K562 (cell line): ENCODE results near the gene TGFB1I1. TPM values are rescaled to one million over a fixed set of nuclear protein-coding genes. Genes with fewer than 3 reads are reported as not detected.

Experiments
- AFF1 ChIP-seq, 2 experiments: fragments of 450-650 bp; IDR thresholded peaks; 2 replicates each; pipeline ENCODE4 v1.6.1; 2018; ENCODE audit warnings: mild to moderate bottlenecking in 2 of 2, low read depth in 1 of 2; ENCODE audit not compliant: partially characterized antibody in 2 of 2
- ETV1 ChIP-seq: fragments of 450-650 bp; conservative IDR thresholded peaks from 2 replicates; pipeline ENCODE4 v1.6.1; 2016; ENCODE audit warnings: missing genetic modification characterization, control low read depth, low read depth, missing compliant biosample characterization
- FOXK1 ChIP-seq: sonication (generic); formaldehyde crosslinking; IDR thresholded peaks from 2 replicates; pipeline ENCODE4 v1.8.0; 2022; ENCODE audit warnings: missing genetic modification reagents, mild to moderate bottlenecking, borderline replicate concordance
- NFXL1 ChIP-seq: fragments of 450-650 bp; formaldehyde crosslinking; IDR thresholded peaks from 2 replicates; pipeline ENCODE4 v1.4.0; 2021; ENCODE audit warnings: mild to moderate bottlenecking
- NKRF ChIP-seq: fragments of 450-650 bp; IDR thresholded peaks from 2 replicates; pipeline ENCODE4 v1.6.1; 2016; ENCODE audit warnings: borderline replicate concordance
- RBM17 ChIP-seq: fragments of 200-400 bp; formaldehyde crosslinking; IDR thresholded peaks from 2 replicates; pipeline ENCODE4 v1.6.1; 2017; ENCODE audit warnings: low read depth, mild to moderate bottlenecking, low read length, borderline replicate concordance
- RERE ChIP-seq: sonication (generic); formaldehyde crosslinking; IDR thresholded peaks from 2 replicates; pipeline ENCODE4 v1.8.0; 2023; ENCODE audit warnings: missing genetic modification reagents, mild to moderate bottlenecking, borderline replicate concordance
- SUPT5H ChIP-seq: fragments of 450-650 bp; IDR thresholded peaks from 2 replicates; pipeline ENCODE4 v1.6.1; 2016
- TOE1 ChIP-seq, 2 experiments: fragments of 450-650 bp in 1 of 2; sonication (generic) in 1 of 2; formaldehyde crosslinking in 1 of 2; IDR thresholded peaks; 2 replicates each; pipeline versions ENCODE4 v1.7.1 to v1.8.0; 2016 to 2022; ENCODE audit warnings: borderline replicate concordance in 2 of 2, mild to moderate bottlenecking in 2 of 2, antibody characterized with exemption in 1 of 2, inconsistent platforms in 1 of 2, low read depth in 1 of 2, missing genetic modification reagents in 1 of 2, moderate library complexity in 1 of 2
- ZBTB17 ChIP-seq: fragments of 450-650 bp; formaldehyde crosslinking; IDR thresholded peaks from 2 replicates; pipeline ENCODE4 v1.4.0; 2020; ENCODE audit warnings: mild to moderate bottlenecking
- ZC3H4 ChIP-seq: sonication (generic); formaldehyde crosslinking; IDR thresholded peaks from 2 replicates; pipeline ENCODE4 v1.9.0; 2021; ENCODE audit warnings: missing genetic modification reagents, borderline replicate concordance
- ZNF175 ChIP-seq: fragments of 200-800 bp; sonication (Bioruptor generic); IDR thresholded peaks from 2 replicates; pipeline ENCODE4 v1.6.1; 2016; ENCODE audit warnings: low read depth, mild to moderate bottlenecking, missing genetic modification characterization, missing compliant biosample characterization
- ZNF347 ChIP-seq: fragments of 450-650 bp; formaldehyde crosslinking; IDR thresholded peaks from 2 replicates; pipeline ENCODE4 v1.4.0; 2020; ENCODE audit warnings: low read depth, mild to moderate bottlenecking, moderate library complexity
- polyA plus RNA-seq, 8 experiments: library from polyadenylated mRNA; depleted of rRNA in 4 of 8; stranded (reverse) in 5 of 8; unstranded in 3 of 8; fragments of >200 nt; fragmentation: Nextera tagmentation in 2 of 8; fragmentation: Illumina TruSeq in 1 of 8; extraction: Ambion mirVana in 2 of 8; extraction: Trizol in 1 of 8; gene quantifications; 2 replicates each; pipeline versions ENCODE4 v1.2.1 to v1.2.3, GENCODE V29; 2011 to 2014; ENCODE audit warnings: inconsistent platforms in 1 of 8, missing spikeins in 1 of 8
- total RNA-seq, 7 experiments: library from RNA; depleted of rRNA in 6 of 7; stranded (reverse); fragments of >200 nt in 6 of 7; fragmentation: Illumina TruSeq in 2 of 7; extraction: Trizol in 2 of 7; gene quantifications; 2 replicates each; pipeline versions ENCODE4 v1.2.1 to v1.2.3, GENCODE V29; 2011 to 2021; ENCODE audit warnings: low replicate concordance in 1 of 7

Gene TGFB1I1
- total and polyA plus RNA-seq, 9 of the 15 experiments (the other 6 are each of a cell fraction or from before 2014, with no cell fraction given) = 0.04 to 0.91 (median 0.19) TPM

- TF ChIP-seq AFF1 (IDR thresholded peaks at IDR 0.05; ENCODE audit: low read depth in 1 of 2, partially characterized antibody in 2 of 2) (no peak), ZNF347 (CRISPR knock-in tag) (no peak), ZC3H4 (CRISPR knock-in tag) (no peak), RBM17 (no peak), RERE (no peak), NKRF (no peak), ETV1 (no peak), TOE1 (IDR thresholded peaks at IDR 0.05; ENCODE audit: borderline replicate concordance) (no peak), TOE1 (CRISPR knock-in tag; IDR thresholded peaks at IDR 0.05; ENCODE audit: borderline replicate concordance, low read depth) (no peak), ZNF175 (CRISPR knock-in tag) (no peak; the same call in 1 of the 2 replicates), NFXL1 (CRISPR knock-in tag) (no peak), ZBTB17 (CRISPR knock-in tag) (no peak), SUPT5H (no peak), FOXK1 (CRISPR knock-in tag) (0 out of 2 replicates have a peak, but pooled peaks have one; percentile 61)
These were observed 12.0 kb upstream of the TGFB1I1 start (continued) for GRCh38 chr16:31459687-31460581.
